ENCODE measurements around the gene SEC22B.
"Not testable (repeated sequence)": the region's sequence is repeated elsewhere in the genome, so short reads cannot be mapped to it uniquely, and the experiment has no call there.

DNA sequence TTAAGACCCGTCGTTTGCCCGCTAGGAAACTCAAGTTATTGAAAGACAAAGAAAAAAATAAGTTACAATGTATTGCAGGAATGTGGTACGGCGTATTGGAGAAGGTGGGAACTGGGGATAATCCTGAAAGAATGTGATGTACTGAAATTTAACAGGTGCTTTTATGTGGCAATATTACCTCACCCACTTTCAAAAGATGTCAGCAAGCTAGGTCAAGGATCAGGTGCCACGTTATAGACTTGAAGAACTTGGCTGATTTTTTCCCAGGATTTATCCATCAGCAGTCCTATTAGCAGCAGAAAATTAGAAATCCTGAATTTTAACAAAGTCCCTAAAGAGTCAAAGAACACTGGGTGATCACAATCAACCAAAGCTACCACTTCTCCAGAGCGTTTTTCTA, 632 bp downstream of the SEC22B start:
- not testable (repeated sequence) for TF ChIP-seq CTCF (conservative IDR thresholded peaks at IDR 0.05); ZFX (IDR thresholded peaks at IDR 0.05)

All from C4-2B (cell line).